GM20000 (cell line): ENCODE data around the gene YWHAH.

Source experiments
- DNase-seq: peaks from one replicate; pipeline ENCODE4 v3.0.0; 2012; ENCODE audit warnings: low spot score
- TF ChIP-seq, protein P1 (sequence below): IDR thresholded peaks from 2 replicates; pipeline ENCODE4 v1.5.1; 2012; ENCODE audit warnings: mild to moderate bottlenecking, control low read depth; ENCODE audit errors: extremely low read depth, missing control alignments

YWHAH gene

DNA sequence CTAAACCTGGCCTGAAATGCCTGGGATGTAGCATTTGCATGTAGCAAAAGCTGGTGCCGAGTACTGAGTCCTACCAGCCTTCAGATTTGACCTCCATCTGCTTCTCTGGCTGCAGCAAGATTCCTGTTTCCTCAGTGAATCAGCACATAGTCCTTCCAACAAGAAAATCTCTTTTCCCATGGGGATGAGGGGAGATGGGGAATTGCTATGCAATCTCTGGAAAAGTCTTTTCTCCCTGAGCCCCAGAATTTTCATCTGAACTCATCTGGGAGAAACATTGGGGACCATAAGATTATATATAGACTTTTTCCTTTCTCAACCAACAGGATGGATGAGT lies 32.0 kb upstream of the YWHAH start:
- TF ChIP-seq, protein P1, sequence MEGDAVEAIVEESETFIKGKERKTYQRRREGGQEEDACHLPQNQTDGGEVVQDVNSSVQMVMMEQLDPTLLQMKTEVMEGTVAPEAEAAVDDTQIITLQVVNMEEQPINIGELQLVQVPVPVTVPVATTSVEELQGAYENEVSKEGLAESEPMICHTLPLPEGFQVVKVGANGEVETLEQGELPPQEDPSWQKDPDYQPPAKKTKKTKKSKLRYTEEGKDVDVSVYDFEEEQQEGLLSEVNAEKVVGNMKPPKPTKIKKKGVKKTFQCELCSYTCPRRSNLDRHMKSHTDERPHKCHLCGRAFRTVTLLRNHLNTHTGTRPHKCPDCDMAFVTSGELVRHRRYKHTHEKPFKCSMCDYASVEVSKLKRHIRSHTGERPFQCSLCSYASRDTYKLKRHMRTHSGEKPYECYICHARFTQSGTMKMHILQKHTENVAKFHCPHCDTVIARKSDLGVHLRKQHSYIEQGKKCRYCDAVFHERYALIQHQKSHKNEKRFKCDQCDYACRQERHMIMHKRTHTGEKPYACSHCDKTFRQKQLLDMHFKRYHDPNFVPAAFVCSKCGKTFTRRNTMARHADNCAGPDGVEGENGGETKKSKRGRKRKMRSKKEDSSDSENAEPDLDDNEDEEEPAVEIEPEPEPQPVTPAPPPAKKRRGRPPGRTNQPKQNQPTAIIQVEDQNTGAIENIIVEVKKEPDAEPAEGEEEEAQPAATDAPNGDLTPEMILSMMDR, result no peak
- no peak for DNase-seq

DNA sequence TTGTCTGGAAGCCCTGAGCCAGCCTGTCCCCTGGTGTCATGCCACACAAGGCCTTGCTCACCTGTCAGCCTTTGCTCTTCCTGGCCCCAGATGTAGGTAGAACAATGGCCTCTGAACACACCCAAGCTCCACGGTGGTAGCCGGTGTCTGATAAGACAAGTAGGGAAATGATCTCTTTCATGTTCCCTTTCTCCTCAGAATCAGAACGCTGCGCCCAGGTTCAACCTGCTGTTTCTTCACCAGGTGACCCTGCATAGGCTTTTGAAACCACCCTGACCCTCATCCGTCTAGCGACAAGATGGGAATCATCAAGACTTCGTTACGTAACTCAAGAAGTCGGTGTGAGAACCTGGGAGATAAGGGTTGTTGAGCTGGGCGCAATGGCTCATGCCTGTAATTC lies 28.7 kb upstream of the YWHAH start:
- TF ChIP-seq, protein P1, result no peak
- no peak for DNase-seq

DNA sequence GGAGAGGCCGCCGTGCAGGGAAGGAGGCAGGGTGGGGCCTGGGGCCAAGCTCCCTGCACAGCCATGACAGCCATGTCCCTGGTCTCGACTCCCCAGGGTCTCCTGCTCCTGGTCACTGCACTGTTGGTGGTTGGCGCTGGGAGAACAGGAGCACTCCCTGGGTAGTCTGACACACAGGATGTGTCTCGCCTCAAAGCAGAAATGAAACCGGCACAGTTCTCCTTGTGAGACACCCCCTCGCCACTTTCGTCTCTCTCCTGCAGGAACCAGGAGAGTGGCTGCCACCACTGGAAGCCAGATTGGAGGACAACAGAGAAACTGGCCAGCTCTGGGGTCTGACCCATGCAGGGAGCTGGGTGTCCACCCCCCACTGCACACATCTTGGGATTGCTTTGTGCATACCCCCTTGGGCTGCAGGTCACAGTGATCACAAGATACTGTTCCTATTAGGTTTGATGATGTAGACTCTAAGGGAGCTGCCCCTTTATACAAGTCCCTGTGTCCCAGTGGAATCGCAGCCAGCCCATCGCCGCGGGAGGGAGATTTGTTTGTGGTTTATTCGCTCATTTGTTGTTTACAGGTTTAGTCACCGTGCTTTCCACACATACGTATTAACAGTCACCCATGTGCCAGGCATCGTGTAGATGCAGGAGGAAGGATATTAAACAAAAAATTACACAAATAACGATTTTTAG lies 27.0 kb upstream of the YWHAH start:
- TF ChIP-seq, protein P1, result no peak
- peak; percentile 49 for DNase-seq

DNA sequence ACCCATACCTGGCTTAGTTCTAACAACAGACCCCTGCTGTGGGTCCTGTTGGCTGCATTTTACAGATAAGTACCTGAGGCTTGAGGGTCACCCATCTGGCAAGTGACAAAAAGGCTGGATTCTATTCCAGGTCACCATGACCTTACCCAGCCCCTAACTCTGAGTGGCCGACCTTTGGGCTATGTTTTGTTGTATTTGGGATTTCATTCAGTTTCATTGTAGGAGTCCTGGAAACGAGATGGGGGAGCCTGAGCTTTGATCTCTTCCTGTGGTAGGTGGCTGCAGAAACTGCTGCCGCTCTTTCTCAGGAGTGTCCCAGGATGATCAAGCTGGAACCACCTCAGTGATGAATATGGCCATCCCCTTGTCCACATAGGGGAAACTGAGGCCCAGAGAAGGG lies 24.6 kb upstream of the YWHAH start:
- TF ChIP-seq, protein P1, result no peak
- DNase-seq, result no peak

DNA sequence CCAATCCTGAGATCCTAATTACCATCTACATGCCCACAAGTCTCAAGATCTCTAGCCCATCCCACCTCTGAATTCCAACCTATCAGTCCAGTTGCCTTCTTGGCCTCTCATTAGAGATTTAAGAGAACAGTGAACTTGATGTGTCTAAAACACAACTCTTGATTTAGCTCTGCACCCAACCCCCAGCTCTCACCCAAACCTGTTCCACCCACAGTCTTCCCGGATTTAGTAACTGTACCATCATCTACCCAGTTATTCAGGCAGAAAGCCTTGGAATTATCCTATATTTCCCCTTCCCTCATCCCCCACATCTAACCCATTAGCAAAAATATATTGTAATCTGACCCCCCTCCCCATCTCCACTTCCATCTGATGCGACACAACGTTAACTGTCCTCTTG lies 24.0 kb upstream of the YWHAH start:
- no peak for DNase-seq
- TF ChIP-seq, protein P1, result no peak

DNA sequence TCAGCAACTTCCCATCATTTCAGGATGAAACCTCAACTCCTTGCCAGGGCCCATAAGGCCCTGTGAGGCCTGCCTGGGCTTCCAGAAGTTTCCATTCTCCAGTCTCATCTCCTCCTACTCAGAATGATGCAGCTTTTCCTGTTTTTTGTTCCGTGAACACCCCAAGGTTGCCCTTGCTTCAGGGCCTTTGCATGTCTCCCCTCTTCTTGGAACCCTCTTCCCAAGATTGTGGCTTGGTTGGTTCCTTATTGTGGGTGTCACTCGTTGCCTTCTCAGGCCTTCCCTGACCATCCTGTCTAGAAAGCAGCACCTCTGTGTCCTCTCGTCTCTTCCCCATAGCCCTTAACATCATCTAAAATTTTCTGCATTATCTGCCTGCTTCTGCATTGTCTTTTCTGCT lies 23.2 kb upstream of the YWHAH start:
- TF ChIP-seq, protein P1, result no peak
- DNase-seq, result no peak

DNA sequence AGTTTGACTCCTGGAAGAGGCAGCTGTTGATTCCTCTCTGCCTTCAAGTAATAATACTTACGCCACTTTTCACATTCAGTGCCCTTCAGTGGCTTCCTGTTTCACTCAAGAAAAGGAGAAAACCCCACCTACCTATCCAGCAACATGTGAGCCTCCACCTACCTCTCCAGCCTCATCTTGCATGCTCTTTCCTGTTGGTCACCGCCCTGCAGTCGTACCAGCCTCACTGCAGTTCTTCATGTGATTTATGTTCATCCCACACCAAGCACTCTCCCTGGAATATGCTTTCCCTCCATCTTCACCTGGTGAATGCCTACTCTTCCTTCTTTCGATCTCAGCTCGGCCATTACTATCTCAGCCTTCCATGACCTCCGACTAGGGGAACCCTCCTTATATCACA lies 21.8 kb upstream of the YWHAH start:
- TF ChIP-seq, protein P1, result no peak
- no peak for DNase-seq
